IPS-15b (cell line): ENCODE results near the gene DNAJB13.
"Not testable (repeated sequence)": the region's sequence is repeated elsewhere in the genome, so short reads cannot be mapped to it uniquely, and the experiment has no call there.

Experiments
- H3K27me3 ChIP-seq: one replicate; pipeline ENCODE4 v1.6.1; 2013; ENCODE audit warnings: low read length; ENCODE audit not compliant: control insufficient read depth, insufficient read depth
- H3K36me3 ChIP-seq: one replicate; pipeline ENCODE4 v1.6.1; 2013; ENCODE audit warnings: low read length; ENCODE audit not compliant: control insufficient read depth, insufficient read depth
- H3K4me1 ChIP-seq: one replicate; pipeline ENCODE4 v1.6.1; 2013; ENCODE audit warnings: mild to moderate bottlenecking, low read length; ENCODE audit not compliant: control insufficient read depth, insufficient read depth
- H3K4me3 ChIP-seq: one replicate; pipeline ENCODE4 v1.5.1; 2013; ENCODE audit warnings: low read depth, low read length
- H3K9ac ChIP-seq: one replicate; pipeline ENCODE4 v1.6.1; 2013; ENCODE audit warnings: low read depth, mild to moderate bottlenecking, low read length
- H3K9me3 ChIP-seq: one replicate; pipeline ENCODE4 v1.6.1; 2013; ENCODE audit warnings: mild to moderate bottlenecking, low read length; ENCODE audit not compliant: control insufficient read depth, insufficient read depth

The DNAJB13 gene

GRCh38 chr11:73936047-73936446 lies 14.8 kb upstream of the DNAJB13 start:
- H3K9ac ChIP-seq, H3K4me3 ChIP-seq, H3K27me3 ChIP-seq, H3K36me3 ChIP-seq, H3K9me3 ChIP-seq, H3K4me1 ChIP-seq: not testable (repeated sequence)

- H3K9ac ChIP-seq, result no peak overlapping the region
- no peak overlapping the region for H3K4me3 ChIP-seq
- H3K27me3 ChIP-seq, result no peaks in the 10 kb centered on the region
- no peaks in the 10 kb centered on the region for H3K4me1 ChIP-seq
- peaks cover 2% of the 10 kb centered on the region for H3K36me3 ChIP-seq
- H3K9me3 ChIP-seq, result no peaks in the 10 kb centered on the region
Measured at GRCh38 chr11:73939096-73939495, 11.7 kb upstream of the DNAJB13 start.

GRCh38 chr11:73940801-73941570 lies 9.8 kb upstream of the DNAJB13 start:
- no peaks in the 10 kb centered on the region for H3K27me3 ChIP-seq
- no peak overlapping the region for H3K4me3 ChIP-seq
- H3K9me3 ChIP-seq, result no peaks in the 10 kb centered on the region
- H3K9ac ChIP-seq, result no peak overlapping the region
- no peaks in the 10 kb centered on the region for H3K36me3 ChIP-seq
- H3K4me1 ChIP-seq, result no peaks in the 10 kb centered on the region

GRCh38 chr11:73942010-73942409 lies 8.8 kb upstream of the DNAJB13 start:
- Histone ChIP-seq H3K4me3 (no peak overlapping the region), H3K9me3 (no peaks in the 10 kb centered on the region), H3K4me1 (no peaks in the 10 kb centered on the region), H3K9ac (no peak overlapping the region), H3K36me3 (no peaks in the 10 kb centered on the region), H3K27me3 (no peaks in the 10 kb centered on the region)

- no peaks in the 10 kb centered on the region for H3K36me3 ChIP-seq
- H3K4me1 ChIP-seq, result no peaks in the 10 kb centered on the region
- no peak overlapping the region for H3K4me3 ChIP-seq
- no peaks in the 10 kb centered on the region for H3K9me3 ChIP-seq
- no peak overlapping the region for H3K9ac ChIP-seq
- H3K27me3 ChIP-seq, result no peaks in the 10 kb centered on the region
Measured at GRCh38 chr11:73944085-73944484, 6.7 kb upstream of the DNAJB13 start.

- Histone ChIP-seq H3K9me3 (no peaks in the 10 kb centered on the region), H3K4me1 (no peaks in the 10 kb centered on the region), H3K9ac (no peak overlapping the region), H3K36me3 (no peaks in the 10 kb centered on the region), H3K4me3 (no peak overlapping the region), H3K27me3 (no peaks in the 10 kb centered on the region)
Measured at GRCh38 chr11:73944901-73945300, 5.9 kb upstream of the DNAJB13 start.

GRCh38 chr11:73945396-73945795 lies 5.4 kb upstream of the DNAJB13 start:
- no peaks in the 10 kb centered on the region for H3K9me3 ChIP-seq
- H3K4me1 ChIP-seq, result no peaks in the 10 kb centered on the region
- no peak overlapping the region for H3K9ac ChIP-seq
- no peaks in the 10 kb centered on the region for H3K27me3 ChIP-seq
- no peaks in the 10 kb centered on the region for H3K36me3 ChIP-seq
- no peak overlapping the region for H3K4me3 ChIP-seq

GRCh38 chr11:73946798-73947458 lies 3.9 kb upstream of the DNAJB13 start:
- Histone ChIP-seq H3K4me3 (no peak overlapping the region), H3K36me3 (no peaks in the 10 kb centered on the region), H3K4me1 (no peaks in the 10 kb centered on the region), H3K9me3 (no peaks in the 10 kb centered on the region), H3K9ac (no peak overlapping the region), H3K27me3 (no peaks in the 10 kb centered on the region)

GRCh38 chr11:73949246-73949645 lies 1.6 kb upstream of the DNAJB13 start:
- H3K4me3 ChIP-seq, result no peak overlapping the region
- no peaks in the 10 kb centered on the region for H3K4me1 ChIP-seq
- no peaks in the 10 kb centered on the region for H3K9me3 ChIP-seq
- no peak overlapping the region for H3K9ac ChIP-seq
- no peaks in the 10 kb centered on the region for H3K36me3 ChIP-seq
- no peaks in the 10 kb centered on the region for H3K27me3 ChIP-seq

GRCh38 chr11:73949912-73950311 lies 914 bp upstream of the DNAJB13 start:
- Histone ChIP-seq H3K4me1 (no peaks in the 10 kb centered on the region), H3K27me3 (no peaks in the 10 kb centered on the region), H3K4me3 (no peak overlapping the region), H3K9ac (no peak overlapping the region), H3K9me3 (no peaks in the 10 kb centered on the region), H3K36me3 (no peaks in the 10 kb centered on the region)

GRCh38 chr11:73951797-73952196 lies 971 bp downstream of the DNAJB13 start:
- H3K4me3 ChIP-seq, result no peak overlapping the region
- no peaks in the 10 kb centered on the region for H3K9me3 ChIP-seq
- H3K9ac ChIP-seq, result no peak overlapping the region
- no peaks in the 10 kb centered on the region for H3K27me3 ChIP-seq
- H3K4me1 ChIP-seq, result no peaks in the 10 kb centered on the region
- H3K36me3 ChIP-seq, result no peaks in the 10 kb centered on the region
